HG03139 (cell line): Measurements from ENCODE around the gene STPG4.
"Not testable (repeated sequence)": the region's sequence is repeated elsewhere in the genome, so short reads cannot be mapped to it uniquely, and the experiment has no call there.

Experiments used
- ATAC-seq: cut with Tn5 transposase; IDR thresholded peaks from one replicate; pipeline ENCODE4 v1.9.1; 2021; ENCODE audit not compliant: unreplicated experiment

The STPG4 gene, protein sequence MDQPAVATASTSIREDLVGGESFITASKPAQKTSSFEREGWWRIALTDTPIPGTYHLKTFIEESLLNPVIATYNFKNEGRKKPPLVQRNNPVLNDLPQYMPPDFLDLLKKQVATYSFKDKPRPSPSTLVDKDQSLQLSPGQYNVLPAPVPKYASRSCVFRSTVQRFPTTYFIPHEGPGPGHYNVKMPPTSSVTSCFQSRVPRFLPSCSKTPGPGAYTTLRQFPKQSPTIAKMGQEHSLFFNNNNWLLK

DNA sequence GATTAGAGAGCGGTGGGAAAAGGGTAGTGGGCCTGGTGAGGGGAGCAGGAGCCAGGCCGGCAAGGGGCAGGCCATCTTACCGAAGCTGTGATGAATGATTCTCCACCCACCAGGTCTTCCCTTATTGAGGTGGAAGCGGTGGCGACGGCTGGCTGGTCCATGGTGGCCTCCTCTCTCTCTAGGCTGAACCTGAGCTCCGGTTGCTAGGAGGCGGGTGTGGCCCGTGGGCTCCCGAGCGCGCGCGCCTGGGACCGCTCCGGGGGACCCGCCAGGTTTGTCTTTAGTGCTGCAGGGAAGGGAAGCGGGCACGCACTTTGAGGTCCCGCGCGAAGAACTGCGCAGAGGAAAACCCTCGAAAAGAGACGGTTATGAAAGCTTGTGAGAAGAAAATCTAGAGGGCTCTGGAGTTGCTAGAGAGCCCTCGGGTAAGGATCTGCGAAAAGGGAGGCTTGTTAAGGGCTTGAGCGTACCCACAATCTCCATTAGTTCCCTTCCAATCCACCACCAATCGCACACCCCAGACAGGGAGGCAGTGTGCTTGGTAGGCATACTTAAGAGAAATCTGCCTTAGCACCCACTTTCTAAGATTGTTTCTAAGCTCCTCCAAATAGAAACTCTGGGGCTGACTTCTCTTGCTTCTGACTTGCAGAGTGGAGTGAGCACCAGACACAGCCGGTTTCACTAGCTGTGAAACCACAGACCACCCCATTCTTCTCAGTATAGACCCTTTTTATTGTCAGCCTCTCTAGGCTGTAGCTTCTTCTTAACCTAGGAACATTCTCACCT, at the start of gene STPG4:
Gene STPG4, minus strand, starts transcription at position 218 of the 786 bp plus-strand sequence. Its CDS starts 57 bp downstream, at position 161.
- no peak for ATAC-seq

DNA sequence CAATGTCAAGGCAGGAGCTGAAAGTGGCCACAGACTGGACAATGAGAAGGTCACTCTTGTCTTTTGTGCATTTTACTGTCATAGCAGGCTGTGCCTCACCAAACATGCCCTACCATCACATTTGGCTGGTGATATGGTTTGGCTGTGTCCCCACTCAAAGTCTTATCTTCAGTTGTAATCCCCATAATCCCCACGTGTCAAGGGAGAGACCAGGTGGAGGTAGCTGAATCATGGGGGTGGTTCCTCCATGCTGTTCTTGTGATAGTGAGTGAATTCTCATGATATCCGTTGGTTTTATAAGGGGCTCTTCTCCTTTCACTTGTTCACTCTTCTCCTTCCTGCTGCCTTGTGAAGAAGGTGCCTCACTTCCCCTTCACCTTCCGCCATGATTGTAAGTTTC, 49.6 kb upstream of the STPG4 start:
- ATAC-seq, result no peak

DNA sequence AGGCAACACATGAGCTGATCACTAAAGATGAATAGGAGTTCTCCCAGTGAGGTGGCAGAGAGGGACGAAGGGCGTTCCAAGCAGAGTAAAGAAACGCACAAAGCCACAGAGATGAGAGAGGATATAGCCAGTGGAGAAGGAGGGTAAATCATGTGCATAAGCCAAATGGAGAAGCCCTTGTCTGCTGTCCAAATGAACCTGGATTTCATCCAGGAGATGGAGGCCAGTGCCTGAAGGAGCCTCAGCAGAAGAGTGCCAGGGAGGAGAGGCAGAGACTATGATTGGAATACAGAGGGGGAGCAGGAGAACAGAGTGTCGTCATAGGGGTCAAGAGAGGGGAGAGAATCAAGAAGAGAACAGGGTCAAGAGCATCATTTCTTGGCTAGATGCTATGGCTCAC, 48.9 kb upstream of the STPG4 start:
- ATAC-seq, result no peak

DNA sequence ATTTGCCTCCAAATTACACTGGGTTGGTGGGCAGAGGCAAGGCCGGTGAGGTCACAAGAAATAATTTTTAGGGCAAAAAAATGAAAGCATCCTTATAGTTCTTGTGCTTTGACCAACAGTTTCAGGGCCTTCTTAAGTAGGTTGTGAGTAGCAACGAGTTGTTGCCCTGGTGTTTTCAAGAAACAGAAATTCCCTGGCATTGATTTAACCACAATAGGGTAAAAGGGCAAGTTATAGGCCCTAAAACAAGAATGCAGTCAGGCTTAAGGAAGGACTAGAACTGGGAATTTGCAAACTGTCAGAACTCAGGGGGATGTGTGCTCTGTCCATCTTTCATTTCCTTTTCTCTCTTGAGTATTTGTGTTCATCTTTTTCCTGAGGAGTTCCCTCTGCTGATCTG, 46.1 kb upstream of the STPG4 start:
- ATAC-seq, result no peak

DNA sequence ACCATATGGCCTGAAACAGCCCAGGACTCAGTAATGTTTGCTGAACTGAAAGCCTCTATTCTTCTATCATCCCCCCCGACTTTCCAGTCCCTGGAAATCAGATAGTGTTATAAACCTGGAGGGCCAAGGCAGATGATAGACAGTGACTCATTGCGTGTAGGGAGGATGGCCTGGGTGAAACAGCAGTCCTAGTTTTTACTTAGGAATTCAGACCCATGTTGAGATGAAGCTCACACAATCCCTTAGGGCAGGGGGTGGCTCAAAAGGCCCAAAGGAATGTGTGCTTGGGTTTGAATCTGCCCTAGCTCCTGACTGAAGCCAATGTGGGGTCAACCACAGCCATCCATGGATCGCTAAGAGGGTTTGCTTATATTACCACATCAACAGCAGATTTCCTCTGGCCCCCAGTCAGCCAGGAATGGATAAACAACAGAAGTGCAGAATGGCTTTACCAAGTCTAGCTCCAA, 43.9 kb upstream of the STPG4 start:
- no peak for ATAC-seq

DNA sequence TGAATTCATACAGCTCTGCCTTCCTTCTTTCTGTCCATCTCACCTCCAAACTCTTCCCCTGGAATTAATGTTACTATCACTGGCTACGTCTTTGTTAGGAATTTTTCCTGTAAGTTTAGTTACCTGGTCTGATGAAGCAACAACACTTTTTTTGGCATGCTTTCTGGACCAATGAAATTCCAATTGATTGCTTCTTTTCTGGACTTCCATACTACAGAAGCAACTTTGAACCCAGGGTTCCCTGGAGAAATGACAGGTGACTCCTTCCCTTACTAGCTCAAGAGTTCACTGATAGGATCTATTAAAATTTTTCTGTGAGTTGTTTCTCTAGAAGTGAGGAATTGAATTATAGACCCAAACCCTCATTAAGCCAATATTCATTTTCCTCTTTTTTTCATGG, 41.4 kb upstream of the STPG4 start:
- ATAC-seq, result no peak

DNA sequence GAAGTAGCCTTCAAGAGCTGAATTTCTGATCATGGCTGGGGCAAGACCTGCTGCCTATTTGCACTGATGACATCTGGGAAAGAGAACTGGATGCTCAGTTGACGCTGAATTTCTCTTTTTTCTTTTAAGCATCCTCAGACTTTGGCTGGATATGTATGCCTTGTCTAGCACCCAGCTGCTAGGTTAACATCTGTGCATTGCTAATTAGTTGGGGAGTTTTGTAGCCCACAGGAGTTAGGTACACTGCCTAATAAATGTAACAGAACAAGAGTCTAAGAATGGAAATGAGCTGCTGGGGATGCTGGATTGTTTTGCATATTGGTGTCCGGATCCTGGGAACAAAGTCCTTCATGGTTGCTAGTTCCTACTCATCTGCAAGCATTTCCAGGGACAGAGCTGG, 40.9 kb upstream of the STPG4 start:
- no peak for ATAC-seq

DNA sequence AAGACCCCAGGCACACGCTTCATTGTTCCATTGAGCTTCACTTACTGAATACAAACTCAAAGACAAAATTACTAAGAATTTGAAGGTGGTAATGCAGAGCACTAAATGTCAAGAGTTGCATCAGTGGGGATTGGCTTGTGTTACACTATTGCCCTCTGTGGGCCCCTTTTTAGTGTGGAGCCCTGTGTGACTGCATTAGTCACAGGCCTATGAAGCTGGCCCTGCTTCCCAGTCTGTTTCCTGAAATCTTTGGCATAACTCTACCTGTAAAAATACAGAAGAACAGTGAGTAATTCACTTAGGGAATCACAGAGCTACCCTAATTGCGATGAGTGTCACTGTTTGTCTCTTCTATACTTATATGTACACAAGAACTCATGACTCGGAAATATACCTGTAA, 40.0 kb upstream of the STPG4 start:
- ATAC-seq, result no peak

DNA sequence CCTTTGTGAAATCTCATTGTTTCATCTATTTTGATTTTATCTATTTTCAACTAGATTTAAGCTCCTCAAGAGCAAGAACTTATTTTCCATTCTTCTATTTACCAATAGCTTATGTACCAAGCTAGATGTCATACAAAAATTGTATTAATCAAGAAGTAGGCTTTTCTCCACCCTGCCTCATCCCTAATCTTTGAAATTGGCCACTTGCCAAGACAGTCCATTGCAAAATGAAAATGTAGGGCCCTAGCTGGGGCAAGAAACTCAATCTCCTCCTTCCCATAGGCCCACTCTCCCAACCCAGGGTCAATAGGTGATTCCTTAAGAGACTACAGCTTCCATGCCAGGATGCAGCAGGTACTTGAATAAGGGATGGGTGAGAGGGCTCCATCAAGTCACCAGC, 39.3 kb upstream of the STPG4 start:
- ATAC-seq, result no peak

DNA sequence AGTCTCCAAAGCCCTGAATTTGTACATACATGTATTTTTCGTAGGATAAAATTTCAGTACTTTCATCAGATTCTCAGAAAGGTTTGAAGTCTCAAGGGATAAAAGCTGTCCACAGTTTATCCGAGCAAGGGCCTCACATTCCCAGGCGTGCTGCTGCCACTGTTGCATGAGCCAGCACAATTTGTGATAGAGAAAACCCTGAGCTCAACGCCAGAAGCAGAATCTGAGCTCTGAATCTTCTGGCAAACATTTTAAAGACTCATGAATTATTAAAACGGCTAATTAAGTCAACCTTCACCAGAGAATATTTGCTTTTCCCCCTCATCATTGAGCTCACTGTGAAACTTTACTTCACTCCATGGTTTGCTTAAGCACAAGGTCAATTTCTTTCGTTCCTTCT, 38.5 kb upstream of the STPG4 start:
- ATAC-seq, result no peak

DNA sequence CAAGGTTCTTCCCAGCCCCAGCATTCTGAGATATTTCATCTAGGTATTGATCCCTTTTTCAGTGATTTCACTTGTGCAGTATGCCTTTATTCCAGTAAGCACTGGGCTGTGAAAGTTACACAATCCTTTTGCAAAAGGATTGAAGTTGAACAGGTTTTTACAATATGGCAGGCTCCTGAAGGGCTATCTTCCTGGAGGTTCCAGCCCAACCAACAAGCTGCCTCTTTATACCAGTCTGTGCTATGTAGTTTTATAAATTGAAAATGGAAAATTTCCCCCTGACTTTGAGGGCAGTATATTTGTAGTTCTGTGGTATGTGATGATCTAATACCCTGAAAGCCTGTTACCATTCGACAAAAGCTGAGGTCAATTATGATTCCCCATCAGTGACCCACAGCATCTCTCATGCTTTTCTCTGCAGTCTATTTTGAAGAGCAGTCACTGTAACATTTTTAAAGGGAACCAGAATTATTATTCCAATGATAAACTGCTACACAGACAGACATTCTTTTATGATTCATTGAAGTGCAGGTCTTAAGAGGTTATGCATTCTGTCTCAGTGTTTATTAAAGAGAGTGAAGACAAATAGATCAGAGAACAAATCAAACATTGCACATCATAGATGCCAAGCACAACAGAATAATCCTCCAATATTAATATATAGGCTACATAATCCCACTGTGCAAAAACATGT, 35.2 kb upstream of the STPG4 start:
- no peak for ATAC-seq

DNA sequence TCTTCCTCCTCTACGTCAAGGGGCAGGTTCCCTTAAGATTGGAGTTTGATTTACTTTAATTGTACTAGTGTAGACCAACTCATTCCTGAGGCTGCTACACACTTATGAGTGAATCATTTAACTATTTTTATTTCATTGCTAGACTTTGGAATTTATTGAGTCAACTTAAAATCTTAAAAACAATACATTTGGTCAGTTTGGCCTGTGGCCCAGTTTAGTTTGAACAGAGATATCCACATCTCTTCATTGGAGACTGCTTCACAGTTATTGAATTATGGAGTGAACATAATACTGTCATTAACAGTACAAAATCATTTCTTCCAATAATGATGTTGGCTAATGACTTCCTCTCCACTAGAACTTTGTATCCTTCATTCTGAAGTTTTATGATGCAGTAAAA, 34.5 kb upstream of the STPG4 start:
- ATAC-seq, result no peak

DNA sequence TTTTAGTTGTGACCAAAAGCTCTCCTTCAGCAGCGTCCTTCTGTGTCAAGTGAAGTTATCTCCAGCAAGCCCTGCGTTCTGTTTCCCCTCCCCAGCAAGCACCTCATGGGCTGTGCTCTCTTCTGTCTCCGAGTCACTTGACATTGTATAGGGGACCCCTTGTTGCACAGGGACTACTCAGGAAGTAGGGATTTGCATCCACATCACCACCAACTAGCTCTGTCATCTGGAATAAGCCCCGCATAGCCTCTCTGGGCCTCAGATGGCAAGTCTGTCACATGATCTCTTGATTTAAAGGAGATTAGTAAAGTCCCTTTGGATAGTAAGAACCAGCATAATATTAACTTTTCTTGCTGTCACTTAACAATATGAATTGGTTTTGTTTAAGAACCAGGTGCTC, 32.0 kb upstream of the STPG4 start:
- ATAC-seq, result no peak

DNA sequence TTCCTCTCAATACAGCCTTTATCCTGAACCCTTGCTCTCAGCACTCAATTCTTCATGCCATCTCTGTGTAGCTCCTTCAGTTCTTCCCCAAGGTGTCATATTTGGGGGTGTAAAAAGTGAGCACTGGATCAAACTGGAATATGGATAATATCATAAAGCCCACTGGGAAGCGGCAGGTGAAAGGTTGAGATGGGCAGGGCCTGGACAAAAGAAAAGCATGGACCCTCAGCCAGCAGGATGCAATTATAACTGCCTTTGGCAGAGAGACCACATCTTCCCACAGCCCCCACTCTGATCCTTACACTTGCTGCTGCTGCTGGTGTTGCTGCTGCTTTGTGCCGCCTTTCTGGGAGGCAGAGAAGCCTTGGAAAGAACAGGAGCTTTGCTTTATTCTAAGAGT, 31.2 kb upstream of the STPG4 start:
- ATAC-seq, result no peak

DNA sequence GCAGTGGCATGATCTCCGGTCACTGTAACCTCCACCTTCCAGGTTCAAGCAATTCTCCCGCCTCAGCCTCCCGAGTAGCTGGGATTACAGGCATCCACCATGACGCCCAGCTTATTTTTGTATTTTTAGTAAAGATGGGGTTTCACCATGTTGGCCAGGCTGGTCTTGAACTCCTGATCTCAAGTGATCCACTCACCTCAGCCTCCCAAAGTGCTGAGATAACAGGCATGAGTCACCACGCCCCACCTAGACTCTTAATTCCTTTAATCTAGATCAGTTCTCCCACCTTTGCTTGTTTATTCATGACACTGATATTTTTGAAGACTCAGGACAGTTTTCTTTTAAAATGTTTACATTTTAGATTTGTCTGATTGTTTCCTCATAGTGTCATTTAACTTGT, 30.0 kb upstream of the STPG4 start:
- not testable (repeated sequence) for ATAC-seq

DNA sequence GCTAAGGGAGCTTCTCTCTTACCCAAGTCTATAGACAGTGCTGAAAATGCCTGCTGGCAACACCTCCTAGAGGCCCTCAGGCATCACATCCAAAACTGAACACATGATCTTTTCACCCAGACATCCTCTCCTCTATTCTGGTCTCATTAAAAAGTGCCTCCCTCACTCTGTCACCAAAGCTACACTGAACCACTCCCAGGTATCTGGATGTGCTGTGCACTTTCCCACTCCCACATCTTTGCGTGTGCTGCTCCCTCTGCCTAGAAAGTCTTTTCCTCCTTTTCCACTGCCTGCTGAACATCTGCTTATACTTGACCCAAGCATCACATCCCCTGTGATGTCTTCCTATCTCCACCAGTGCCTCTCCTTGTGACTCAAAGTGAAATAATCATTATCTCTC, 26.1 kb upstream of the STPG4 start:
- ATAC-seq, result no peak

DNA sequence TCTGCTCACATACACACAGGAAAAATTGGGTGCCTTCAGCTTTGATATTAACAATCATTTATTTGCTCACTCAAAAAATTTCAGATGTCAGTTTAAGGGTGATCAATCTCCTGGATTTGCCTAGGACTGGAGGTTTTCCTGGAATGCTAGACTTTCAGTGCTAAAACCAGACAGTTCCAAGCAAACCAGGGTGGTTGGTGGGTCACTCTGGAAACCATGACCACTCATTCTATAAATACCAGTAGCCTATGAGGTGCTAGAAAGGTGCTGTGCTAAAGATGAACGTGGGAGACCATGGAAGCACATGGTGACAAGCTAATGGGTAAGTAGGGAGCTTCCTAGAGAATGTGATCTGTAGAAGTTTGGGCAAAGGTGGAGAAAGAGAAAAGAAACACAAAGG, 25.4 kb upstream of the STPG4 start:
- no peak for ATAC-seq

DNA sequence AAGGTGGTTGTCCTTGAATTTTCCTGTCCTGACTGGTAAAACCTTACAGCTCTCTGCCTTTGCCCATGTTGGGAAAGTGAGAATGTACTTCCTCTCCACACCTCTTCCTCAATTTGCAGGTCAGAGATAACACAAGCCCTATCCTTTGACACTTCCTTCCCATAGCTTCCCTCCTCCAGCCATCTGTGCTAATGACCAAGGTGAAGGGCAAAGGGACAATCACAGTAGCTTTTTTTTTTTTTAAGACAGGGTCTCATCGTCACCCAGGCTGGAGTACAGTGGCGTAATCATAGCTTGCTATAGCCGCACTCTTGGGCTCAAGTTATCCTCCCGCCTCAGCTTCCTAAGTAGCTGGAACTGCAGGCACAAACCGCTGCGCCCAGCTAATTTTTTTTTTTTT, 24.3 kb upstream of the STPG4 start:
- ATAC-seq, result no peak

DNA sequence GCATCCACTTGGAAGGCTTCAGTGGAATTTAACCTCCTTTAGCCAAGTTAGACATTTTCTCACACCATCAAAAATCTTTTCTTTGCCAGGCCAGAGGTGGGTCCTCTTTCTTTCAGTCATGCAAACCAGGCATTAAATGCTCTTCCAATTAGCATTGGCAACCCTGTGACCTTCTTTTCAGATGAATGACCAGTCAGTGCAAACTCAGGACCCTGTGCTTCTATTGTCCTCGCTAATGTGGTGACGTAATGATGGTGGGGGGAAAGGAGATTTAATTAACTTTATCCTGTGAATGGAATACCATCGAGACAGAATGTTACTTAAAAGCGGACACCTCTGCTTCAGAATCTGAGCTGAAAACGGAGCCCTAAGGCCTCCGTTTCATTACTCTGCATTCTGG, 23.2 kb upstream of the STPG4 start:
- ATAC-seq, result no peak

DNA sequence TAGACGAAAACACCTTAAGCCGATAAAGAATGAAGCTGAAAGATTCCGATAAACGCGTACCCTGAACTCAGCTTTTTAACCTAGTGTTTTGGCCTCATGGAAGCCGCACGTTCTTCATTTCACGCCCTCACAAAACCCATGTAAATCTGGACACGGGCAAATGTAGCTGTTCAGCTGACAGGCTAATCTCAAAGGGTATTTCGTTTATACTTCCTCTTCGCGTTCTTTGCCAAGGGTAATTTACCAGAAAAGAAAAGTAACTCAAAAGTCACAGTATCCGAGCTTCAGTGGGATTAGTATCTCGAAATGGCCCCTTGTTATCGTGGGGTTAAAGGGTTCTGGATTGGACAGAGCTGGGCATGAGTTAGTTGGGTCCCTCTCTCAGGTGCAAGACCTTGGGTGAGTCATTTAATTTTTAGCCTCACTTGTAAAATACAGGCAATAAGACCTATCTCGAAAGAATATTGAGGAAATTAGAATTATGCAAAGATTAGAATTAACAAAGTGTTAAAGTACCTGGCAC, 22.0 kb upstream of the STPG4 start:
- peak; percentile 4 for ATAC-seq

DNA sequence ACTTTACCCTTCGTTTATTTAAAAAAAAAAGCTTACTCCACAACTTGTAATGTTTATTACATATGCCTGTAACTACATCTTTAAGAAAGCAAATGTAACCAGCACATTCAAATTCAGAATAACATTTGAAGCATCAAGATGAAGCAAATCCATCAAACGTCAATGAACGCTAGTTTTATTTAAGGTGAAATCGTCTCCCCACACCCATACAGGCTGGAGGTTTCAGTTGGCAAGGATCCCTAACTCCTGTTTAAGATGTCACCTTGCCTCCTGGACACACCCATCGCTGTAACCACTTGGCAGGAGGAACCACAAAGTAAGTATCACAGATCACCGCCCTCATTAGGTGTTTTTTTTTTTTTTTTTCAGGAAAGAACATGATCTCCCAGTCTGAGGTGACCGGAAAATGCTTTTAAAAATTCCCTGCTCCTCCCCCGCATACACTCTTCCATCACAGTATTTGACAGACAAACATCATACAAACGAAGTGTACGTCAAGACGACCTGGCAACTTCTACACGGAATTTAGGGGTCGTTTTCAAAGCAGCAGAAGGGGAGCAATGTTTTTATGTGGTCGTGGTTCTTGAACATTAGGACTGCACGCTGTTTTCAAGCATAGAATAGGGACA, 19.7 kb upstream of the STPG4 start:
- ATAC-seq, result no peak
